G401 (cell line): ENCODE data around the gene TRAPPC12. TPM values are rescaled to one million over a fixed set of nuclear protein-coding genes. Genes with fewer than 3 reads are reported as not detected.
"Not testable (repeated sequence)": the region's sequence is repeated elsewhere in the genome, so short reads cannot be mapped to it uniquely, and the experiment has no call there.

Experiments
- DNase-seq: peaks from one replicate; pipeline ENCODE4 v3.0.0-alpha.2; 2015; ENCODE audit warnings: low spot score
- in situ Hi-C: cut with HindIII; loops from 2 replicates; pipeline ENCODE4 v1.10.0; 2016; ENCODE audit warnings: low sequenced_read_pairs, mixed read lengths
- total RNA-seq: library from RNA; depleted of rRNA; stranded (reverse); fragments of >200 nt; shearing (Covaris generic); gene quantifications from 2 replicates; pipeline ENCODE4 v1.2.3, GENCODE V29; 2014

TRAPPC12 gene
- total RNA-seq, 1 experiment from 2014 or later, result 54.2 TPM

GRCh38 chr2:3488855-3489763 is 109.6 kb downstream of the TRAPPC12 start:
- DNase-seq, result no peak

DNA sequence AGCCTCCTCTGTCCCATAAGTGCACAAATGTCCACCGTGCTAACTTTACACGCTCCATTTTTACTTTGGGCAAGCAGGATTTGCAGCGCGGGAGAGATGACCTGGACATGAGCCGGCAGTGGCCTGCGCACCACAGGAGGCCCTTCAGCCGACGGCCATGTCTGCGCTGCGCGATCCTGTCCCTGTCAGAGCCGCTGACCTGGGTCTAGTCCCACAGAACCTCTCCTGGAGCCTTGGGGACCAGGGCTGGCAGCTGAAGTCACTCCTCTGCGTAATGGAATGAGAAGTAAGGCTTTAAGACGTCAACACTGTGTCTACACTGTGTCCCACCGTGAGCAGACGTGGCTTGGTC is 110.2 kb downstream of the TRAPPC12 start:
- in situ Hi-C loops, result no loop called here
- DNase-seq, result no peak

More at GRCh38 chr2:3488855-3489763, 109.6 kb downstream of the TRAPPC12 start:
- in situ Hi-C loops, result no loop called here

- DNase-seq, result no peak
- in situ Hi-C loops, result no loop called here
Observed at GRCh38 chr2:3490191-3491170, 111.0 kb downstream of the TRAPPC12 start.

- in situ Hi-C loops, result no loop called here
- no peak for DNase-seq
Observed at GRCh38 chr2:3491306-3491705, 111.8 kb downstream of the TRAPPC12 start.

DNA sequence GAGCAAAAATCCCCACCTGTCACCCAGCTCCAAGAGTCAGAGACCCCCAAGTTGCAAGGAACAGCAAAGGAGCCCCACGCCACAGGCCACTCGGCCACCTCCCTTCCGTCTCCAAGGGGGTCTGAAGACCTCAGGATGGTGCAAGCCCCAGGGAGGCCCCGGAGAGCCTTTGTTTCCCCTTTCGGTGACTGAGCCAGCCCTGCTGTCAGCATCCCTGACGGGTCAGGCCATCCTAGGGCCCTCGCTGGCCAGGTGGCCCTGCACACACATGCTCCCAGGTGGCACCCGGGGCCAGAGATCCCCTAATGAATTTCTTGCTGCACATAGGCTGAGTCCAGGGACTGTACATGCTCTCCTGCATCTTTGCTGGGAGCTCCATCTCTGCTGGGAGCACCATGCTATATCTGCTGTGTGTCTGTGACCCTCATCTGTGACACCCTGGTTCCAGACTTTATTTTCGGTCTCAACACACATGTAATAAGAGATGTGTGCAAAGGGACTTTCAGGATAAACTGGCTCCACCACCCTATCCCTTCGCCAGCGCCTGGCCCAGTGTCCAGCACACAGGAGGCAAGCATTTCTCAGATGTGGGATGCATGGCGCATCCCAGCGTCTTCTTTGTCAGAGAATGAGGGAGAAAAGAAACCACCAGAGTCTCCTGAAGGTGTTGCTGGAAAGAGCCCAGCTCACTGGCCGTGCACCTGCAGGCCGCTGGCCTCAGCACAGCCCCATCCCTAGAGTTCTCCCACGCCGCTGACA is 112.4 kb downstream of the TRAPPC12 start:
- in situ Hi-C loops, result no loop called here
- no peak for DNase-seq

DNA sequence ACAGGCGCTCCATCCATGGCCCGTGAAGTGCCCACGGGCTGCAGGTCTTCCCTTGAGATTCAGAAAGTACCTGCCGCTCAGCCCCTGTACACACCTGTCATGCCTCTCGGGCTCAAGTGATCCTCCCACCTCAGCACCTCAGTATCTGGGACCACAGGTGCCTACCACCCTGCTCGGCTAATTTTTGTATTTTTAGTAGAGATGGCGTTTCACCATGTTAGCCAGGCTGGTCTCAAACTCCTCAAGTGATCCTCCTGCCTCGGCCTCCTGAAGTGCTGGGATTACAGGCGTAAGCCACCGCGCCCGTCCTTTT is 112.9 kb downstream of the TRAPPC12 start:
- DNase-seq, in situ Hi-C loops: not testable (repeated sequence)

DNA sequence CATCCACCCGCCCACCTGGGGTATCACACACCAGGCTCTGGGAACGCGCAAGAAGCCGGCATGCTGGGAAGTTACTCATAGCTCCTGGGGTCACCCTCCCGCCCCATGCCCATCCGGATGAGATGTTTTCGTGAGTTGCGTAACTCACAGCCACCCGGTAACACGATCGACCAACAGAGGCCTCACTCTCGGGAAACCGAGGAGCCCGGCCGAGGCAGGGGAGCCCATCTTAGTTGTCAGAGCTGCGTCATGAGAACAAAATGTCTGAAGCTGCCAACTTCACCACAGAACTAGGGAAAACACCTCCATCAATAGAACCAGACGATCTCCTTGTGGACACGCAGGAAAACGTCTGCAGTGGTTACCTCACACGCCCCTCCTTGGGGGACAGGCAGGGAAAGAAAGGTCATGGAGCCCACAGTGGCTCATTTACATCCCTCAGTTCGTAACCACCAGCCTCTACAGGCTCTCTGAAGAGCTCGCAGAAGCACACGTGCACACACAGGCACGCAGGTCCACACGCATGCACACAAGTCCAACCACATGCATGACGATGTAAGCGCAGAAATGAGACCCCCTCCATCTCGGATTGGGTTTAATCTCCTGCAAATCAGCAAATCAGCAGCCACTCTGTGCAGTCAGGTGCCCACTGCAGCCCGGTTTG is 113.6 kb downstream of the TRAPPC12 start:
- DNase-seq, result no peak
- in situ Hi-C loops, result no loop called here

DNA sequence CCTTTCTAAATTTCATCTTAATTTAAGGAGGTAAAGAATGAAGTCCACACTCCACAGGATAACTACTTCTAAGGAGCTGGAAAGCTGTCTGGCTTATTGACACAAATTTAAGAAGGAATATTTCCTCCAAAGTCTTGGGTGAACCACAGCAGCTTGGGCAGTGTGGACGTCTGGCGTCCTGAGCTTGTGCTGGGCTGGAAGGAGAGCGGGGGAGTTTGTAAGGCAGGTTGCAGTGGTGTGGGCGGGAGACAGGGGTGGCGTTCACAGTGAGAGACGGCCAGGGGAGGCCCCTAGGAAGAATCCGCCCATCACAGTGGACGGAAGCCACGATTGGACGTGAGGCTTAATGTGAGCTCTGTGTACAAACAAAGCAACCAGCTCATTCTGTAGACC is 114.1 kb downstream of the TRAPPC12 start:
- in situ Hi-C loops, result no loop called here
- DNase-seq, result no peak

DNA sequence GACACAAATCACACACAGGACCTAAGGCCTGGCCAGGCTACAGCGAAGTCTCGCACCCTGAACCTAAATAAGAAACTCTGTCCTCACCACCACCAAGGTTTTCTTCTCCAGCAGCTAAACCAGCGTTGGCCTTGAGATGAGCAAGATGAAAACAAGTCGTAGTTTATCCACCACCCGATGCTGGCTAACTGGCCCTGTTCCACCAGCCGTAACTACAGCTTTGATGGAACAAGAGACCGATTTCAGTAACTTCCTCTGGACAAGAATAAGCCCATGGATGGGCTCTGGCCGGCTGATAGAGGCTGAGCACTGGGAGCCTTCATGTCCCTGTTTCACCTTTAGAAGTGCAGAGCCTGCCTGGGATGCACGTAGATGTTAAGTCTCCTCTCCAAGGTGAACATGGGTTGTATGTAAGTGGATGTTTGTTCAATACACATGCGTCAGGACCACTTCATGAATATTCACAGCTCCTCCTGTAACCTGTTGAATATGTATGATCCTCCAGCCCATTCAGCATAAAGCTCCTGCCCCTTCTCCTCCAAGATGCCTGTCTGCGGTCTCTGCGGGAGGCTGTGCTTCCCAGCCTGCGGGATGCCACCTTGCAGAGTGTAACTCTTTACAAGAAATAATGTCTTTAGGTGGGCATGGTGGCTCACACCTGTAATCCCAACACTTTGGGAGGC is 115.6 kb downstream of the TRAPPC12 start:
- no peak for DNase-seq
- in situ Hi-C loops, result no loop called here

GRCh38 chr2:3496708-3497080 is 117.2 kb downstream of the TRAPPC12 start:
- DNase-seq, in situ Hi-C loops: not testable (repeated sequence)

DNA sequence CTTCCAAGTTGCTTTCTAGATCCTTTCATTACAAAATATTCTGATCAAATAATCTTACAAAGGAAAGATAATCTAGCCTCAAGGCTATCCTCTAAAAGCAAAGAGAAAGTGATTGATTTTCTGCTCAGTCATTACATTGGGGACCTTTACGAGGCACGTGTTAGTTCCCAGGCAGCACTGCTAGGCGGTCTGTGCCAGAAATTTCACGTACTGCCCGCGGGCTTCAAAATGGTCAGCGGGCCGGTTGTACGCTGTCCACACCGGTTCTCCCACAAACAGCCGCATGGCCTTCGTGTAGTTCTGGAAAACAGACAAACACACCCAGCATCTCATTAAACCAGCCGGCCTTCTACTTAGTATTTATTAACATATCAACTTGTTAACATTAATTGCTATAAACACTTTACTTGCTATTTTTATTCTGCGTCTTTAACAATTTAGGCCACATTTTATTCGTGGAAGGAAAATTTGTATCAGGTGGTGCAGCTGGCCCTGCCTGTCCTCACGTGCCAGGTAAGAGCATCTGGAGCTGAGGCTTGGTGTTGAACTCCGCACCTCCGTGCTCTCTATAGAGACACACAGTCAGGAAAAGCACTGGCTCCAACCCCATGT is 119.4 kb downstream of the TRAPPC12 start:
- no peak for DNase-seq
- in situ Hi-C loops, result no loop called here

DNA sequence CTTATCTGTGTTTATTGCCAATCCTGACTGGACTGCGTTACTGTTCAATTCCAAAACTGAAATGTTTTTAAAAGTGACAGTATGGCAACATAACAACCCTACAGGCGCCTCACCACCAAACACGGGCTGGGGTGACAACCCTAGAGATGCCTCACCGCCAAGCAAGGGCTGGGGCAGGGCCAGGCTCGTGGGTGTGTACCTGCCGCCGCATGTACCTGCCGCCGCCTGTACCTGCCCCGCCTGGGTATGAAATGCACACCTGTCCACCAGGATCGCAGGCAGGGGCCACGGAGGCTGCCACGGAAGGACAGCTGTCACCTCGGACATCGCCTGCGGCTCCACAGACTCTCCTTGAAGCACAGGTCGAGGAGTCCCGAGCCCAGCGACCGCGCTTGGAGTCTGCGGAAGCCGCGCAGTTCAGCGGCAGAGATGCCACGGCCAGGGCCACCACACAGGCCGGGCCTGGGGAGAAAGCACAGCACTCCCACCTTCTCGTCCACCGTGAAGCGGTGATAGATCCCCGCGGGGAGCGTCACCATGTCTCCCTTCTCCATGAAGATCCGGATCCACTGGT is 120.9 kb downstream of the TRAPPC12 start:
- no peak for DNase-seq
- in situ Hi-C loops, result no loop called here

- no peak for DNase-seq
Observed at GRCh38 chr2:3503046-3503445, 123.6 kb downstream of the TRAPPC12 start.

GRCh38 chr2:3503483-3503882 is 124.0 kb downstream of the TRAPPC12 start:
- in situ Hi-C loops, result no loop called here
- DNase-seq, result no peak

More at GRCh38 chr2:3503046-3503445, 123.6 kb downstream of the TRAPPC12 start:
- in situ Hi-C loops, result no loop called here

GRCh38 chr2:3504741-3505140 is 125.2 kb downstream of the TRAPPC12 start:
- DNase-seq, result no peak
- in situ Hi-C loops, result no loop called here

DNA sequence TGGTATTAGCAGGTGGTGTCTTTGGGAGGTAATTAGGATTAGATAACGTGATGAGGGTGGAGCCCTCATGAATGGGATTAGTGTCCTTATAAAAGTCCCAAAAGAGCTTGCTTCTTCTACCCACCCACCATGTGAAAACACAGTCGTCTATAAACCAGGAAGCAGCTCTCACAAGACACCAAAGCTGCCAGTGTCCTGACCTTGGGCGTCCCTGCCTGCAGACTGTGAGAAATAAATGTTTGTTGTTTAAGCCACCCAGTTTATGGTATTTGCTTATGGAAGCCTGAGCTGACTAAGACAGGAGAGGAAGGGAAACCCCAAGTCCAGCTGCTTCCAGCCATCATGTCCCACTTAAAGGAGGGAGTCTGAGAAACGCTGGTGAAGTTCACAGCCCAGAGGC is 126.3 kb downstream of the TRAPPC12 start:
- in situ Hi-C loops, result no loop called here
- DNase-seq, result no peak

GRCh38 chr2:3512086-3512485 is 132.6 kb downstream of the TRAPPC12 start:
- in situ Hi-C loops, result no loop called here
- DNase-seq, result no peak
